GM12892 (cell line): ENCODE measurements around the gene SZRD1.

ENCODE experiments used
- DNase-seq: peaks from one replicate; pipeline ENCODE4 v3.0.0; 2011; ENCODE audit not compliant: insufficient read length
- FAIRE-seq: peaks from 2 replicates; lab custom pipeline; 2011; peaks lifted over from hg19 to GRCh38; lab: Jason Lieb, UNC
- POLR2A ChIP-seq: IDR thresholded peaks from 2 replicates; pipeline ENCODE4 v1.6.1; 2011; ENCODE audit warnings: low read depth, low read length, control low read depth
- POLR2AphosphoS5 ChIP-seq: IDR thresholded peaks from 2 replicates; pipeline ENCODE4 v1.6.1; 2011; ENCODE audit warnings: low read depth, low read length, control low read depth
- TAF1 ChIP-seq: IDR thresholded peaks from 2 replicates; pipeline ENCODE4 v1.6.1; 2011; ENCODE audit warnings: low read depth, mild to moderate bottlenecking, control low read depth, low read length, borderline replicate concordance

Gene SZRD1

GRCh38 chr1:16387201-16388188 lies 20.5 kb downstream of the SZRD1 start:
- FAIRE-seq (no peak), DNase-seq (no peak)
- TF ChIP-seq POLR2AphosphoS5 (no peak), POLR2A (peak; percentile 27; the same call in 1 of the 2 replicates), TAF1 (no peak)

GRCh38 chr1:16391411-16391810 lies 24.4 kb downstream of the SZRD1 start:
- TF ChIP-seq POLR2AphosphoS5 (no peak), TAF1 (no peak)
- no peak for FAIRE-seq
- DNase-seq: no peak

DNA sequence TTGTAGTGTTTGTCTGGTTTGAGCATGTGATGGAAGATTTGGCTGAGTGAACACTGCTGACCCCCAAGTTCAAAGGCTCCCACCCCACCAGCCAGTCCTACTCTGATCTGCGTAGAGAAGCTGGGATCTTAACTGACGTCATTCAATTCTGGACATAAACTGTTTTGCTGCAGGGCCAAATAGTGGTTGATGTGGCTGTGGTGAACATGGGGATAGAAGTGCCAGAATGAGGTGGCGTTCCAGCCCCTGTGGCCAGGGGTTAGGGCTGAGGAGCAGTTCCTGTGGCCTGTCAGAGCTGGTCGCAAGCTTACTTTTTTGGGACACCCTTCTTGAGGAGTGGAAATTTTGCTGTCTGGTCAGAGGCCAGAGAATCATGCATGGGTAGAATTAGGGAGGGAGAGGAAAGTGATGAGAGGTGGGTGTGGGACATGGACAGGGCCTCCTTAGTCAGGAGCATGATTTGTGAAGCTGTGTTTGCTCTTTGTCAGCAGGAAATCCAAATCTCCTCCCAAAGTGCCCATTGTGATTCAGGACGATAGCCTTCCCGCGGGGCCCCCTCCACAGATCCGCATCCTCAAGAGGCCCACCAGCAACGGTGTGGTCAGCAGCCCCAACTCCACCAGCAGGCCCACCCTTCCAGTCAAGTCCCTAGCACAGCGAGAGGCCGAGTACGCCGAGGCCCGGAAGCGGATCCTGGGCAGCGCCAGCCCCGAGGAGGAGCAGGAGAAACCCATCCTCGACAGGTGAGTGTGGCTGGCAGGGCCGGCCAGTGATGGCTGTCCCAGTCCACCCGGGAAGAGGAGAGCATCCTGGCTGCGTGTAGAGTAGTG lies 25.9 kb downstream of the SZRD1 start:
- TF ChIP-seq TAF1 (no peak), POLR2AphosphoS5 (no peak), POLR2A (no peak)
- FAIRE-seq (no peak), DNase-seq (no peak)

DNA sequence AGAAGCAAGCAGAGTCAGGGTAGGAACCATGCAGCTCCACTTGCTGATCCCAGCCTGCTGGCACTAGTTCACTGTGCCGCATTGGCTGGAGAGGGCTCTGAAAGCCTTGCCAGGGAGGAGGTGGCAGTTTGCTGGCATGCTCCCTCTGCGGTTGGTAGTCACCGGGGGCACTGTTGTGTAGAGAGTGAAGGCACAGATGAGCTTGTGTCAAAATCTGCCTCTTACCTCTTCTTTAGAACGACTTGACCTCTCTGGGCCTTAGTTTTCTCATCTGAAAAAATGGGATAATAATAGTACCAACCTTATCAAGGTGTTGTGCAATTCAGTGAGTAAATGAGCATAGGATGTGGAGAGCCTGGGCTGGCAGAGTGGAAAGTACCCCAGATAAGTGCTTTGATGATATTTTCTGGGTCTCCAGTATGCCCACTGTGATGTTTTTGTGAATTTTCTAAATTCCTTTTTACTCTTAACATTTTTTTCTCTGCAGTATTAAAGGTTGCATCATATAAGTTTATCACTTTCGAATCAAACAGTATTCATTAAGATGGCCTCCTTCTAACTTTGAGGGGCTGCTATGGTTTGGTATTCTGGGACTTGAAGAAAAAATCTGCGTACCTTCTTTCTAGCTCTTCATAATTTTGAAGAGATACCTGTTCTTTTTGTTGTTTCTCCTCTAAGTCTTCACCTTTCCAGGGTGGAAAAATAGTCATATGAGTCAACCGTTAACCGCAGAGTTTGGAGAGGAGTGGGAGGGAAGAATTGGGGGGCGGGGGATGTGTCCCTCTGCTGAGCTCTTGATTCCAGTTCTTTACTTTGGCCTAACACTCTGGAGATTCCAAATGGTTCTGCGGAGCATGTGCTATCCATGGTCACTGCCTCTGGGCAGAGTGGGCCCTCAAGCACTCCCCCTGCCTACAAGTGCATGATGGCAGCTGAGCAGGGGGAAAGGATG lies 26.8 kb downstream of the SZRD1 start:
- FAIRE-seq (no peak), DNase-seq (no peak)
- TF ChIP-seq POLR2A: no peak
- no peak for TF ChIP-seq POLR2AphosphoS5
- no peak for TF ChIP-seq TAF1

- DNase-seq (no peak), FAIRE-seq (no peak)
- TF ChIP-seq TAF1 (no peak), POLR2AphosphoS5 (no peak), POLR2A (no peak)
Observed at GRCh38 chr1:16394977-16395376, 27.9 kb downstream of the SZRD1 start.

GRCh38 chr1:16396591-16396990 lies 29.5 kb downstream of the SZRD1 start:
- no peak for DNase-seq
- FAIRE-seq: no peak
- TF ChIP-seq TAF1 (no peak), POLR2AphosphoS5 (no peak), POLR2A (no peak; the same call in 1 of the 2 replicates)

DNA sequence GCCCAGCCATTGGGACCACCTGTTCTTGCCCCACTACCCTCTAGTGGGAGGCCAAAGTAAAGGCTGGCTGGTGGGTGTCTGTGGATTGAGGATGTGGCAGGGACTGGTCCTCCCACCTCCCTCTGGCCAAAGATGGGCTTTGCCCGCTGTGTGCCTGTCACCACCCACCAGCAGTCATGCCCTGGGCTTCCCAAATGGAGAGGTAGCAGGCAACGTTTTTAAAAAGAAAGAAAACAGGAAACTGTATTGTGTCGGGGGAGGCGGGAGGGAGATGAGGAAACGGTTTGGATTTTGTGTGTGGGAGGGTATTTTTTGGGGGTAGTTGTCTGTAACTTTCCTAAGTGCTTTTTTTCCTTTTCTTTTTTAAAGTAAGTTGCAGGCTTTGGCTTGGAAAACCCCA lies 30.1 kb downstream of the SZRD1 start:
- DNase-seq: no peak
- TF ChIP-seq TAF1: no peak
- TF ChIP-seq POLR2A: no peak; the same call in 1 of the 2 replicates
- no peak for TF ChIP-seq POLR2AphosphoS5
- no peak for FAIRE-seq

DNA sequence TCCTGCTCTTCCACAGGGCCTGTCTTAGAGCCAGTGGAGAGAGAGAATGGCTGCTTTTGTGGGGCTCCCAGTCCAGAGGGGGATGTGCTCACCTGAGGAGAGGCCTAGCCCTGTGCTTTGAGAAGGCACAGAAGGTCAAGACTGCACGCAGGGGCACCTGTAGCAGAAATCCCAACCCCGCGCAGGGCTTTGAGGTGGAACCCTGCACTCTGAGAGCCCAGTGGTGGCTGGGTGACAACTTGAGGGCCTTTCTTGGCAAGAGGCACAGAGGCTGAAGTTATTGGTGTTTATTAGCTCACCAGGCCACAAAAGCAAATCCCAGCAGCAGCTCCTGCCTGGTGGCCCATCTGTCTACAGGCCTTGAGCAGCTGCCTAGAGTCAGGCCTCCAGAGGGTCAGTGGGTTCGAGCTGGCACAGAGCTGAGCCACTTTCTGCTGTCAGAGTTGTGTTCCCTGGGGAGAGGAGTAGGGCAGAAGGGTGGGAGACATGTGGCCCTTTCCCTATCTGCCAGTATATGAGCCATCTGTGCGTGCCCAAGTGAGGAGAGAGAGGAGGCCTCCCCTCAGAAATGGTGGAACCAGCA lies 31.4 kb downstream of the SZRD1 start:
- FAIRE-seq: no peak

DNA sequence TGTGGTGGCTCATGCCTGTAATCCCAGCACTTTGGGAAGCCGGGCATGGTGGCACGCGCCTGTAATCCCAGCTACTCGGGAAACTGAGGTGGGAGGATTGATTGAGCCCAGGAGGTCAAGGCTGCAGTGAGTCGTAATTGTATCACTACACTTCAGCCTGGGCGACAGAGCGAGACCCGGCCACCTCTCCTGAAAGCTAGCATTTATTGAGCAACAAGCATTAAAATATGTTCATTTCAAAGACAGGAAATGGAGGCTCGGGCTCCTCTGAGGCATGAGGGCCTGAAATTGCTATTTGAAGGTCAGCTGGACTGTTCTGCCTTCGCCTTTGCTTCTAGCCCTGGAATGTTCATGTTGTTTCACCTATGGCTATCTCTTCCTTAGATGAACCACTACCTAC lies 35.7 kb downstream of the SZRD1 start:
- DNase-seq: no peak
- no peak for FAIRE-seq
- no peak for TF ChIP-seq POLR2AphosphoS5

More for the DNA sequence above, 31.4 kb downstream of the SZRD1 start:
- no peak for DNase-seq
- TF ChIP-seq POLR2A (peak; percentile 53; the same call in 1 of the 2 replicates), POLR2AphosphoS5 (peak; percentile 62; the same call in 1 of the 2 replicates), TAF1 (no peak)

DNA sequence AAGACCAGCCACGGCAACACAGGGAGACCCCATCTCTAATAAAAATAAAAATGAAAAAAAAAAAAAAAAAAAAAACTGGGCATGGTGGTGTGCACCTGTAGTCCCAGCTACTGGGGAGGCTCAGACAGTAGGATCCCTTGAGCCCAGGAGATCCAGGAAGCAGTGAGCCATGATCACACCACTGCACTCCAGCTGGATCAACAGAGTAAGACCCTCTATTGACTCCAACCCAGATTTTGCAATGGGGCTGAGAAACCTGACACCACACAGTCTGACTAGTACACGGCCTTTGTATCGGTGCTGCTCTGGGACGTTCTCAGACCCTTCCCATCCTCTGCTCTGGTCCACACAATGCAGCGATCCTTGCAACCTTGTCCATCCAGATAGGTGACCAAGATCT lies 38.4 kb downstream of the SZRD1 start:
- FAIRE-seq: no peak
- TF ChIP-seq POLR2A (no peak), POLR2AphosphoS5 (no peak), TAF1 (no peak)

GRCh38 chr1:16406868-16407267 lies 39.8 kb downstream of the SZRD1 start:
- no peak for DNase-seq
- FAIRE-seq: no peak
- no peak for TF ChIP-seq POLR2AphosphoS5
- no peak for TF ChIP-seq TAF1
- no peak for TF ChIP-seq POLR2A

More for the DNA sequence above, 38.4 kb downstream of the SZRD1 start:
- DNase-seq: no peak
